Retina (tissue), 1 donor: ENCODE results near the gene MYO9B.
A peak's percentile ranks its signal among the peaks of the same experiment; 100 is the strongest.

Experiments used
- DNase-seq: peaks from one replicate; pipeline ENCODE4 v3.0.0-alpha.2; 2016

The MYO9B gene

GRCh38 chr19:17060802-17061201, 14.8 kb upstream of the MYO9B start:
- no peak for DNase-seq

GRCh38 chr19:17061205-17061604, 14.4 kb upstream of the MYO9B start:
- no peak for DNase-seq

- DNase-seq: no peak
Observed at GRCh38 chr19:17061691-17062090, 13.9 kb upstream of the MYO9B start.

- no peak for DNase-seq
Observed at GRCh38 chr19:17063428-17063827, 12.1 kb upstream of the MYO9B start.

- no peak for DNase-seq
Observed at GRCh38 chr19:17069193-17069592, 6.4 kb upstream of the MYO9B start.

GRCh38 chr19:17070421-17070820, 5.2 kb upstream of the MYO9B start:
- no peak for DNase-seq

- DNase-seq: no peak
Observed at GRCh38 chr19:17070912-17071311, 4.7 kb upstream of the MYO9B start.

GRCh38 chr19:17073869-17074633, 1.5 kb upstream of the MYO9B start:
- no peak for DNase-seq

GRCh38 chr19:17074634-17075034, 943 bp upstream of the MYO9B start:
- no peak for DNase-seq

- peak; percentile 63 for DNase-seq
Observed at GRCh38 chr19:17075864-17076542, 426 bp downstream of the MYO9B start.

- peak; percentile 42 for DNase-seq
Observed at GRCh38 chr19:17076543-17076991, 990 bp downstream of the MYO9B start.

GRCh38 chr19:17077447-17078028, 2.0 kb downstream of the MYO9B start:
- DNase-seq: no peak

GRCh38 chr19:17078036-17078919, 2.7 kb downstream of the MYO9B start:
- DNase-seq: peak; percentile 21

GRCh38 chr19:17078920-17079709, 3.5 kb downstream of the MYO9B start:
- DNase-seq: peak; percentile 83

- DNase-seq: peak; percentile 87
Observed at GRCh38 chr19:17079710-17080439, 4.3 kb downstream of the MYO9B start.

- DNase-seq: no peak
Observed at GRCh38 chr19:17080440-17080801, 4.8 kb downstream of the MYO9B start.

- no peak for DNase-seq
Observed at GRCh38 chr19:17081672-17082630, 6.4 kb downstream of the MYO9B start.

- DNase-seq: no peak
Observed at GRCh38 chr19:17086120-17086519, 10.5 kb downstream of the MYO9B start.

- no peak for DNase-seq
Observed at GRCh38 chr19:17086834-17087233, 11.3 kb downstream of the MYO9B start.

- DNase-seq: no peak
Observed at GRCh38 chr19:17088552-17088951, 13.0 kb downstream of the MYO9B start.
